HUDEP-2 (cell line): ENCODE results near the gene ESYT2.

Source experiments
- DNase-seq, 76 experiments: peaks; one replicate each; lab custom pipeline; 2025; ENCODE audit not compliant: unreplicated experiment in 76 of 76; lab: John Stamatoyannopoulos, UW

ESYT2 gene

GRCh38 chr7:158729646-158730382, 99.5 kb downstream of the ESYT2 start:
- no peak for DNase-seq

- no peak for DNase-seq
Observed at GRCh38 chr7:158728911-158729645, 100.2 kb downstream of the ESYT2 start.

- DNase-seq: no peak
Observed at GRCh38 chr7:158727690-158728089, 101.6 kb downstream of the ESYT2 start.

DNA sequence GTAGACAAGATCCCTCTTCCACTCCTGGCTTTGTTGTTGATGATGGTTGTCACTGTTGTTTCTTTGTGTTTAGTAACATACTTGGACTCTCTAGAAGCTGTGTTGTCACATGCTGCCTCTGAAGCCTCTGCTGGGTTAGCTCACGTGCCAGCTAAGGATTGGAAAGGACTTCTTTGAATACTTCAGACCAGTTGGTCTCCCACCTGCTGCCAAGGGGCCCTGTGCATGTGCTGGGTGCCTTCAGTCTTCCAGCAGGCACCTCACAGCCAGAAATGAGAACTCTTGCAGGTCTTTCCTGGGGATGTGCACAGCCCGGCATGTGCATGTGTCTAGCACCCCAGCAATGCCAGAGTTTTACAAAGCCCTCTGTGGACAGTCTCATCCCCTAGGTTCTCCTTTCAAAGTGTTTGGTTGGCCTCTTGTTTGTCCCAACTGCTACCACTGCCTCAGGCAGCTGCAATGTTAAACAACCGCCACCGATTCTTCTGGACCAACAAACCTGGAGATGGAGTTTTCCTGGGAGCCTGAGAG, 103.0 kb downstream of the ESYT2 start:
- no peak for DNase-seq

DNA sequence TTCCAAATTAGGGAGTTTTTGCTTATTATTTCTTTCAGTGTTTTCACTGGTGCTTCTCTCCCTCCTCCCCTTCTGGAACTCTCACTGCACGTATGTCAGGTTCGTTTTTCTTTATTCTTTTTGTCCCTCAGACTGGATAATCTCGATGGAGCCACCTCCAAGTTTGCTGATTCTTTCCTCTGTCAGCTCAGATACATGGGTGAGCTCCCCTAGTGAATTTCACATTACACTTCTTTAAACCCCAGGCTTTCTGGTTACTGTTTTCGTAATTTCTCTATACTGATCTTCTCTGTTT, 103.9 kb downstream of the ESYT2 start:
- DNase-seq: no peak

- DNase-seq: no peak
Observed at GRCh38 chr7:158724658-158725505, 104.4 kb downstream of the ESYT2 start.

GRCh38 chr7:158723714-158724385, 105.5 kb downstream of the ESYT2 start:
- DNase-seq: no peak

GRCh38 chr7:158723266-158723665, 106.0 kb downstream of the ESYT2 start:
- no peak for DNase-seq

- DNase-seq: no peak
Observed at GRCh38 chr7:158722574-158723237, 106.6 kb downstream of the ESYT2 start.

DNA sequence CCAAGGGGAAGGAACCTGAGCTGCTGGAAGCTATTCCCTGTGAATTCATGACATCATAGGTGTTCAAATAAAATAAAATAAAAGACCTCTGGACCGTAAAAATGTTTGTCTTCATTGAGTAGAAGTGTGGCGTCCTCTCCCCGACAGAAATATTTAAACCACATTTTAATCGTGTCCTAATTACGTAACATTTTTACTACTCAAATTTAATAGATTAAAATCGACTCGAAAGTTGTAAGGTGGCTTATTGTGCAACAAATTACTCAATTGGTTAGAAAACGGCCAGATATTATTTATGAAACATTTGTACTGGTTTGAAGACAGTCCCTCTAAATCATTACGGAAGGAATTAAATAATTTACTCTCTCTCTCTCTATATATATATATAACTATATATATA, 109.2 kb downstream of the ESYT2 start:
- DNase-seq: no peak

DNA sequence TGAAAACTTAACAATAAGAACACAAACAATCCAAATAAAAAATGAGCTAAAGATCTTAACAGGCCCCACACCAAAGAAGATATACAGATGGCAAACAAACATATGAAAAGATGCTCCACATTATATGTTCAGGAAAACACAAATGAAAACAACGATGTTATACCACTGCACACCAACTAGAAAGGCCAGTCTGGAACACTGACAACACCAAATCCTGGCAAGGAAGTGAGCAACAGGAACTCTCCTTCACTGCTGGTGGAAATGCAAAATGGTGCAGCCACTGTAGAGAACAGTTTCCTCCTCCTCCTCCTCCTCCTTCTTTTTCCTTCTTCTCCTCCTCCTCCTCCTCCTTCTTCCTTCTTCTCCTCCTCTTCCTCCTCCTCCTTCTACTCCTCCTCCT, 112.5 kb downstream of the ESYT2 start:
- no peak for DNase-seq

DNA sequence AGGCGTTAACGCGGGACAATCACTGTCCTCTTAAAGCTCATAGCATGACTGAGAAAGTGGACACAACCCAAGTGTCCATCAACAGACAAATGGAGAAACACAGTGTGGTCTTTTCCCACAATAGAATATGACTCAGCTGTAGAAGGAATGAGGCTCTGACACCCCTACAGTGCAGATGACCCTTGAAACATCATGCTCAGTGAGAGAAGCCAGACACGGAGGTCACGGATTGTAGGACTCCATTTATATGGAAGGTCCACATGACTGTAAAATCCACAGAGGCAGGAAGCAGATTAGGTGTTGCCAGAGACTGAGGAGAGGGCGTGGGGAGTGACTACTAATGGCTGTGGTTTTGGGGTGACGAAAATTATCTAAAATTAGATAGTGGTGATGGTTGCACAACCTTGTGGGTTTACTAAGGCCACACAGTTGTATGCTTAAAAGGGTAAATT, 118.6 kb downstream of the ESYT2 start:
- DNase-seq: peak in 8 of 76 experiments; percentile 9 to 43 (median 14)

DNA sequence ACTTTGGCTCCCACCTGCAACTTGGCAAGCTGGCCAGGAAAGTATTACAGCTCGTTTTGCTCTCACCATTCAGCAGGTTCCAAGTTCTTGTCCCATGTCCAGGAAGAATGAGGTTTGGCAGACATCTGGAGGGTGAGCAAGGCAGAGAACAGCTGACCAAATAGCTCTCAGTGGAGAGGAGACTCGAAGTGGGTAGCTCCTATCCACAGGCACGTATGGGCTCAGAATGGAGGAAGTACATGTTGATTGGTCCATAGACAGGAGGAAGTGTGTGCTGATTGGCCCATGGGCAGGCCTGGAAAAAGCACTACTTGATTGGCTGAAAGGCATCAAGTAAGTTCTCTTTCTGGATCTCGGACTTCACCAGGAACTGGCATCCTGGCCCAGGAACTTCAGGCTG, 121.7 kb downstream of the ESYT2 start:
- DNase-seq: no peak

GRCh38 chr7:158706710-158707590, 122.4 kb downstream of the ESYT2 start:
- DNase-seq: no peak

- DNase-seq: peak in 12 of 76 experiments; percentile 8 to 34 (median 14)
Observed at GRCh38 chr7:158706273-158706704, 123.0 kb downstream of the ESYT2 start.

DNA sequence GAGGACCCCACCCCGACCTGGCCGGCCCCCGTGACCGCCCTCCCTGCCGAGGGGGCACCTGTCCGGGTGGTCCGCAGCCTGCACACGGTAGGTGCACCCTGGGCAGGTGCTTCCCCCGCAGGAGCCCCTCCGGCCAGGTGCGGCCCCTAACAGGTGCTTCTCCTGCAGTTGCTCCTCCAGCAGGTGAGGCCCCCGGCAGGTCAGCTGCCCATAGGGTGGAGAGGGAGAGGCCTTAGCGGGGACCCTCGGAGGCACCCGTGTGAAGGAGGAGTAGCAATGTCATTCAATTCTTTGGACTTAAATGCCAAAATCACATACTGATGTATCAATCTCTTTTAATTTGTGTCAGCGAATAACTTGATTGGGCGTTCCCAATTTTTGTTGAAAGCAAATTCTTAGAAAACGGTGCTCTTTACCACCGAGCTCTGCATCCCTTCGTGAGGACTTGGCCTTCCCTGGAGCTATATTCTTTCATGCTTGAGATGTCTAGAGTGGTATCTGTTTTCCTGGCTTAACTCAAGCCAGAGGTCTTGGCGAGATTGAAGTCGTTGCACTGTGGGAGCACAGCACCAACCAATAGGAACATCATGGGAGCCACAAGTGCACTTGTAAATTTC, 124.0 kb downstream of the ESYT2 start:
- no peak for DNase-seq

GRCh38 chr7:158704524-158705233, 124.6 kb downstream of the ESYT2 start, which contains the start of gene NCAPG2:
Gene NCAPG2, minus strand, starts transcription at chr7:158704804. Its CDS starts 2,905 bp downstream, at chr7:158701899.
- peak in 75 of 76 experiments; percentile 30 to 98 (median 95) for DNase-seq
